HepG2 (cell line): ENCODE results near the gene EGR1. TPM values are rescaled to one million over a fixed set of nuclear protein-coding genes. Genes with fewer than 3 reads are reported as not detected.

Experiments
- ELF3 ChIP-seq: IDR thresholded peaks from 2 replicates; pipeline ENCODE4 v1.6.1; 2016; ENCODE audit warnings: missing genetic modification reagents, missing compliant biosample characterization
- ESRRA ChIP-seq: sonication (generic); formaldehyde crosslinking; IDR thresholded peaks from 2 replicates; pipeline ENCODE4 v1.5.1; 2020; ENCODE audit warnings: mild to moderate bottlenecking, low read depth, missing genetic modification reagents
- HOMEZ ChIP-seq: IDR thresholded peaks from 2 replicates; pipeline ENCODE4 v1.6.1; 2016; ENCODE audit warnings: low read depth
- LBX2 ChIP-seq: sonication (generic); formaldehyde crosslinking; IDR thresholded peaks from 2 replicates; pipeline ENCODE4 v1.5.0; 2020; ENCODE audit warnings: missing genetic modification reagents, mild to moderate bottlenecking, borderline replicate concordance
- MTERF4 ChIP-seq: sonication (generic); formaldehyde crosslinking; IDR thresholded peaks from 2 replicates; pipeline ENCODE4 v1.8.0; 2023; ENCODE audit warnings: mild to moderate bottlenecking, missing genetic modification reagents
- NCOA1 ChIP-seq: sonication (generic); formaldehyde crosslinking; IDR thresholded peaks from 2 replicates; pipeline ENCODE4 v1.9.0; 2021; ENCODE audit warnings: missing genetic modification reagents
- NR0B2 ChIP-seq: sonication (generic); formaldehyde crosslinking; IDR thresholded peaks from 2 replicates; pipeline ENCODE4 v1.4.0; 2020; ENCODE audit warnings: mild to moderate bottlenecking, missing genetic modification reagents
- NR2F1 ChIP-seq, 2 experiments: fragments of 450-650 bp in 1 of 2; formaldehyde crosslinking in 1 of 2; IDR thresholded peaks; 2 replicates each; pipeline versions ENCODE4 v1.5.0 to v1.6.1; 2016 to 2020; ENCODE audit warnings: mild to moderate bottlenecking in 1 of 2, missing compliant biosample characterization in 1 of 2, missing genetic modification reagents in 1 of 2, moderate library complexity in 1 of 2
- PITX1 ChIP-seq: sonication (generic); formaldehyde crosslinking; IDR thresholded peaks from 2 replicates; pipeline ENCODE4 v1.5.1; 2020; ENCODE audit warnings: mild to moderate bottlenecking, missing genetic modification reagents
- PLRG1 ChIP-seq: fragments of 450-650 bp; conservative IDR thresholded peaks from 2 replicates; pipeline ENCODE4 v1.6.1; 2016
- PPARG ChIP-seq: conservative IDR thresholded peaks from 2 replicates; pipeline ENCODE4 v1.6.1; 2016; ENCODE audit warnings: missing biosample characterization, missing genetic modification reagents
- PRPF4 ChIP-seq: fragments of 200-400 bp; formaldehyde crosslinking; IDR thresholded peaks from 2 replicates; pipeline ENCODE4 v1.6.1; 2016; ENCODE audit warnings: low read length, low read depth; ENCODE audit not compliant: poor library complexity, severe bottlenecking
- TOPORS ChIP-seq: sonication (generic); formaldehyde crosslinking; IDR thresholded peaks from 2 replicates; pipeline ENCODE4 v1.8.0; 2023; ENCODE audit warnings: mild to moderate bottlenecking, missing genetic modification reagents
- ZMAT3 ChIP-seq: sonication (generic); formaldehyde crosslinking; conservative IDR thresholded peaks from 2 replicates; pipeline ENCODE4 v1.7.0; 2021; ENCODE audit warnings: missing genetic modification reagents
- ZNF282 ChIP-seq: fragments of 450-650 bp; IDR thresholded peaks from 2 replicates; pipeline ENCODE4 v1.6.1; 2018; ENCODE audit not compliant: partially characterized antibody
- ZNF333 ChIP-seq: sonication (generic); formaldehyde crosslinking; IDR thresholded peaks from 2 replicates; pipeline ENCODE4 v1.4.0; 2020; ENCODE audit warnings: mild to moderate bottlenecking, missing genetic modification reagents, borderline replicate concordance
- ZNF547 ChIP-seq: sonication (generic); formaldehyde crosslinking; IDR thresholded peaks from 2 replicates; pipeline ENCODE4 v1.5.1; 2020; ENCODE audit warnings: mild to moderate bottlenecking, missing genetic modification reagents
- ZNF572 ChIP-seq: sonication (generic); formaldehyde crosslinking; IDR thresholded peaks from 2 replicates; pipeline ENCODE4 v1.5.1; 2020; ENCODE audit warnings: mild to moderate bottlenecking, missing genetic modification reagents
- ZNF609 ChIP-seq: sonication (generic); formaldehyde crosslinking; IDR thresholded peaks from 2 replicates; pipeline ENCODE4 v1.4.0; 2020; ENCODE audit warnings: mild to moderate bottlenecking, missing genetic modification reagents, borderline replicate concordance
- ZNF879 ChIP-seq: sonication (generic); formaldehyde crosslinking; IDR thresholded peaks from 2 replicates; pipeline ENCODE4 v1.8.1; 2023; ENCODE audit warnings: missing genetic modification reagents
- polyA plus RNA-seq, 8 experiments: library from polyadenylated mRNA; depleted of rRNA in 3 of 8; stranded (reverse) in 7 of 8; unstranded in 1 of 8; fragments of >200 nt; fragmentation: Illumina TruSeq in 4 of 8; extraction: Trizol in 4 of 8; gene quantifications; 2 replicates each; pipeline versions ENCODE4 v1.2.1 to v1.2.3, GENCODE V29; 2011 to 2016; ENCODE audit warnings: low read depth in 4 of 8, missing spikeins in 1 of 8, mixed read lengths in 1 of 8; ENCODE audit not compliant: insufficient read depth in 1 of 8
- total RNA-seq, 5 experiments: library from RNA; depleted of rRNA; stranded (reverse); fragments of >200 nt; fragmentation: Illumina TruSeq; extraction: Trizol; gene quantifications; 2 replicates each; pipeline ENCODE4 v1.2.3, GENCODE V29; 2016; ENCODE audit warnings: low read depth in 1 of 5

Gene EGR1
- total and polyA plus RNA-seq, 2 of the 13 experiments (the other 11 are each of a cell fraction or from before 2014, with no cell fraction given) = 4.1 to 4.5 TPM

GRCh38 chr5:138464388-138465260 is 655 bp upstream of the EGR1 start (continued):
- TF ChIP-seq ZNF282 (no peak), ZNF333 (0 out of 2 replicates have a peak, but pooled peaks have one; percentile 35), ZMAT3 (CRISPR knock-in tag) (peak; percentile 61), PITX1 (CRISPR knock-in tag) (no peak), ESRRA (CRISPR knock-in tag) (peak; percentile 37), TOPORS (CRISPR knock-in tag) (0 out of 2 replicates have a peak, but pooled peaks have one; percentile 11), ZNF879 (CRISPR knock-in tag) (0 out of 2 replicates have a peak, but pooled peaks have one; percentile 53), NCOA1 (CRISPR knock-in tag) (peak; percentile 66), MTERF4 (CRISPR knock-in tag) (0 out of 2 replicates have a peak, but pooled peaks have one; percentile 69), NR0B2 (CRISPR knock-in tag) (peak; percentile 53; the same call in 1 of the 2 replicates), ZNF609 (CRISPR knock-in tag) (peak; percentile 63), PRPF4 (no peak), ELF3 (CRISPR knock-in tag) (0 out of 2 replicates have a peak, but pooled peaks have one; percentile 16), ZNF547 (CRISPR knock-in tag) (0 out of 2 replicates have a peak, but pooled peaks have one; percentile 13), ZNF572 (CRISPR knock-in tag) (0 out of 2 replicates have a peak, but pooled peaks have one; percentile 45), PPARG (CRISPR knock-in tag) (peak; percentile 12; the same call in 1 of the 2 replicates), PLRG1 (no peak), HOMEZ (0 out of 2 replicates have a peak, but pooled peaks have one; percentile 44), NR2F1 (CRISPR knock-in tag; IDR thresholded peaks at IDR 0.05) (peak; percentile 32 to 63; a peak in 3 of 4 replicates), LBX2 (CRISPR knock-in tag) (peak; percentile 16; the same call in 1 of the 2 replicates)
